ENCODE measurements around the gene TRMT5. TPM values are rescaled to one million over a fixed set of nuclear protein-coding genes. Genes with fewer than 3 reads are reported as not detected.

TRMT5 gene
- total RNA-seq, 1 donor from 2014 or later = 15.0 TPM

DNA sequence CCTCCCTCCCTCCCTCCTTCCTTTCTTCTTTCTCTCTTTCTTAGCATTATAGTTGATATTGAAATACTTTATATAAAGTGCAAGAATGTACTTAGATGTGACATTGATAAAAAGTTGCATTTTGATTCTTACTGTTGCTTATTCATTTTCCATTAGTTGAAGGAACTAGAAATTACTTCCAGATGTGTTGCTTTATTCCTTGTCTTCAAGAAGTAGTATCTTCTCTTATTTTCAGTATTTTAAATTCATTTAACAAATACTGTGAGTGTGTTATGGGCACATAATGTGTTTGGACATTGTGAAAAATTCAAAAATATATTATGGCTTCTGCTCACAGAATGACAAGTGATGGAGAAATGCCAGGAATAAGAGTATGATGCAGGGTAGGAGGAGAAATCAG, 45.6 kb downstream of the TRMT5 start:
- Mint-ChIP-seq H3K9me3 (peaks cover 8% of the 10 kb centered on the region), H3K4me1 (peaks cover 12% of the 10 kb centered on the region), H3K36me3 (peaks cover 16% of the 10 kb centered on the region), H3K4me3 (no peak overlapping the region), H3K27me3 (ENCODE audit: low read depth) (no peaks in the 10 kb centered on the region), H3K27ac (no peak overlapping the region)
- no peak for TF ChIP-seq CTCF (IDR thresholded peaks at IDR 0.05; ENCODE audit: unreplicated experiment)
- DNase-seq (ENCODE audit: low spot score in 2 of 2, unreplicated experiment in 2 of 2) = no peak

GRCh38 chr14:60933920-60934655, 46.8 kb downstream of the TRMT5 start:
- Mint-ChIP-seq H3K4me3 (no peak overlapping the region), H3K9me3 (peaks cover 2% of the 10 kb centered on the region), H3K36me3 (peaks cover 10% of the 10 kb centered on the region), H3K27me3 (ENCODE audit: low read depth) (no peaks in the 10 kb centered on the region), H3K4me1 (peaks cover 12% of the 10 kb centered on the region), H3K27ac (no peak overlapping the region)
- DNase-seq (ENCODE audit: low spot score in 2 of 2, unreplicated experiment in 2 of 2) = no peak
- no peak for TF ChIP-seq CTCF (IDR thresholded peaks at IDR 0.05; ENCODE audit: unreplicated experiment)

DNA sequence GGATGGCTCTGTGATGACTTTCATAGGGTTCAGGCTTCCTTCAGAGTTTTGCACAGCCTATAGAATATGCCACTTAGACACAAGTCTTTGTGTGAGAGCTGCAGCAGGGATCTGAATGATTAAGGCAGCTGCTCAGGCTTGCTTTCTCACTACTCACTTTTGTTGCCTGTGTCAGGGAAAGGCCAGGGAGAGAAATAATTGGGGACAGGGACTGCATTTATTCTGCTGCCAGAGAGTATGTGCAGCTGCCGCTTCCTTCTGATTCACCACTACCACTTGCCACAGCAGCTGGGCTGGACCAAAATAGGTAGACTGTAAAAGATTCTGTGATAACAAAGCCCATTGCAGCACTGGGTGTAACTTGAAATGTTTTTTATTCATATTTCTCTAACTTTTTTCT, 49.7 kb downstream of the TRMT5 start:
- no peak for TF ChIP-seq CTCF (IDR thresholded peaks at IDR 0.05; ENCODE audit: unreplicated experiment)
- H3K9me3 Mint-ChIP-seq = peaks cover 7% of the 10 kb centered on the region
- H3K4me1 Mint-ChIP-seq = peaks cover 12% of the 10 kb centered on the region
- no peak for DNase-seq (ENCODE audit: low spot score in 2 of 2, unreplicated experiment in 2 of 2)
- H3K27me3 Mint-ChIP-seq (ENCODE audit: low read depth) = no peaks in the 10 kb centered on the region
- H3K27ac Mint-ChIP-seq = no peak overlapping the region
- H3K36me3 Mint-ChIP-seq = peaks cover 14% of the 10 kb centered on the region
- H3K4me3 Mint-ChIP-seq = no peak overlapping the region

GRCh38 chr14:60926002-60926401, 54.9 kb downstream of the TRMT5 start:
- Mint-ChIP-seq H3K27ac (peak overlapping the region; percentile 17), H3K36me3 (peaks cover 12% of the 10 kb centered on the region)
- no peak for TF ChIP-seq CTCF (IDR thresholded peaks at IDR 0.05; ENCODE audit: unreplicated experiment)

DNA sequence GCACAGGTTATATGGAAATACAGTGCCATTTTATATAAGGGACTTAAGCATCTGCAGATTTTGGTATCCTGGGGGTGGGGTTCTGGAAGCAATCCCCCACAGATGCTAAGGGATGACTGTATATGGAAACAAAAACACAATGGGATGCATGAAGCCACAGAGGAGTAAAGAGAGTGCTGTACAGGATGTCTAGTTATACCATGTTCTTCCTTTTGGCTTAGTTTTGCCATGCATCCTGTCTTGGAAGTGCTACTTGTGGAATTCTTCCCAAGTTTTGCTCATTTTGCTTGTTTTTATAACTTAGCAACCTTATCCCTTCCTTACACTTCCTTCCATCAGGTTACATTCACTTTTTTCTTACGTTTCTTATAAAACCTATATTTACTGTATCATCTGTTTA, 55.6 kb downstream of the TRMT5 start:
- TF ChIP-seq CTCF (IDR thresholded peaks at IDR 0.05; ENCODE audit: unreplicated experiment) = no peak
- H3K4me1 Mint-ChIP-seq = peaks cover 15% of the 10 kb centered on the region
- peaks cover 12% of the 10 kb centered on the region for H3K36me3 Mint-ChIP-seq
- no peak for DNase-seq (ENCODE audit: low spot score in 2 of 2, unreplicated experiment in 2 of 2)
- H3K9me3 Mint-ChIP-seq = peaks cover 7% of the 10 kb centered on the region
- H3K27ac Mint-ChIP-seq = no peak overlapping the region
- no peak overlapping the region for H3K4me3 Mint-ChIP-seq
- H3K27me3 Mint-ChIP-seq (ENCODE audit: low read depth) = no peaks in the 10 kb centered on the region

More at GRCh38 chr14:60926002-60926401, 54.9 kb downstream of the TRMT5 start:
- H3K9me3 Mint-ChIP-seq = peaks cover 7% of the 10 kb centered on the region
- DNase-seq (ENCODE audit: low spot score in 2 of 2, unreplicated experiment in 2 of 2) = no peak
- no peaks in the 10 kb centered on the region for H3K27me3 Mint-ChIP-seq (ENCODE audit: low read depth)
- H3K4me1 Mint-ChIP-seq = peaks cover 15% of the 10 kb centered on the region
- H3K4me3 Mint-ChIP-seq = no peak overlapping the region
